CD14-positive monocyte (primary cell): ENCODE data around the gene PPM1H. TPM values are rescaled to one million over a fixed set of nuclear protein-coding genes. Genes with fewer than 3 reads are reported as not detected.

Source experiments
- DNase-seq, 3 donors: peaks; one replicate each; pipeline ENCODE4 v3.0.0-alpha.2; 2011 to 2022
- H2AFZ ChIP-seq: 2 replicates; pipeline ENCODE4 v1.6.0; 2012; ENCODE audit warnings: mild to moderate bottlenecking, low read depth, low read length, inconsistent platforms; ENCODE audit not compliant: insufficient read depth, poor library complexity, severe bottlenecking
- H3K27ac ChIP-seq, 2 donors: 1 replicate in 1 of 2; 2 replicates in 1 of 2; pipeline ENCODE4 v1.5.1; 2012 to 2013; ENCODE audit warnings: low read length in 2 of 2, control low read depth in 1 of 2, inconsistent platforms in 1 of 2, low read depth in 1 of 2, mild to moderate bottlenecking in 1 of 2
- H3K27me3 ChIP-seq, 2 donors: one replicate each; pipeline versions ENCODE4 v1.6.0 to v1.6.1; 2011 to 2013; ENCODE audit warnings: low read length in 2 of 2; ENCODE audit not compliant: control insufficient read depth in 2 of 2, insufficient read depth in 2 of 2
- H3K36me3 ChIP-seq, 2 donors: replicated peaks in 1 of 2; 1 replicate in 1 of 2; 2 replicates in 1 of 2; pipeline versions ENCODE4 v1.5.1 to v1.6.1; 2012 to 2013; ENCODE audit warnings: low read length in 2 of 2, control low read depth in 1 of 2, inconsistent platforms in 1 of 2, mild to moderate bottlenecking in 1 of 2; ENCODE audit not compliant: insufficient read depth in 2 of 2, control insufficient read depth in 1 of 2
- H3K4me1 ChIP-seq, 2 donors: 1 replicate in 1 of 2; 2 replicates in 1 of 2; pipeline versions ENCODE4 v1.5.1 to v1.6.1; 2012 to 2013; ENCODE audit warnings: low read length in 2 of 2, control low read depth in 1 of 2, inconsistent platforms in 1 of 2, mild to moderate bottlenecking in 1 of 2, moderate library complexity in 1 of 2; ENCODE audit not compliant: insufficient read depth in 2 of 2, control insufficient read depth in 1 of 2
- H3K4me2 ChIP-seq: replicated peaks from 2 replicates; pipeline ENCODE3; 2012; ENCODE audit warnings: low read length, moderate library complexity, mild to moderate bottlenecking; ENCODE audit not compliant: poor library complexity, severe bottlenecking; ENCODE audit errors: extremely low read depth
- H3K4me3 ChIP-seq, 3 experiments: fragments of 200-600 bp in 1 of 3; sonication (generic) in 1 of 3; replicated peaks in 1 of 3; 1 replicate in 2 of 3; 2 replicates in 1 of 3; pipeline ENCODE4 v1.5.1; 2011 to 2013; ENCODE audit warnings: low read length in 3 of 3, mild to moderate bottlenecking in 3 of 3, control low read depth in 2 of 3, low read depth in 2 of 3, inconsistent platforms in 1 of 3, moderate library complexity in 1 of 3
- H3K79me2 ChIP-seq: 2 replicates; pipeline ENCODE4 v1.6.0; 2012; ENCODE audit warnings: mild to moderate bottlenecking, control low read depth, inconsistent platforms, low read length, moderate library complexity; ENCODE audit not compliant: insufficient read depth
- H3K9ac ChIP-seq: 2 replicates; pipeline ENCODE4 v1.6.0; 2017; ENCODE audit warnings: low read length, mild to moderate bottlenecking; ENCODE audit not compliant: insufficient read depth, poor library complexity, severe bottlenecking
- H3K9me3 ChIP-seq, 2 donors: replicated peaks in 1 of 2; 1 replicate in 1 of 2; 2 replicates in 1 of 2; pipeline versions ENCODE4 v1.5.1 to v1.6.1; 2012 to 2013; ENCODE audit warnings: low read length in 2 of 2, control low read depth in 1 of 2; ENCODE audit not compliant: control insufficient read depth in 1 of 2, insufficient read depth in 1 of 2
- H4K20me1 ChIP-seq: 2 replicates; pipeline ENCODE4 v1.6.0; 2012; ENCODE audit warnings: mild to moderate bottlenecking, low read length, control low read depth, moderate library complexity; ENCODE audit not compliant: insufficient read depth
- H3K27ac Mint-ChIP-seq, 7 donors: one replicate each; pipeline ENCODE4 v1.8.0; 2020; ENCODE audit warnings: mild to moderate bottlenecking in 7 of 7, mixed read lengths in 7 of 7, moderate library complexity in 6 of 7, inconsistent platforms in 2 of 7
- H3K27me3 Mint-ChIP-seq, 3 donors: one replicate each; pipeline ENCODE4 v1.8.0; 2021 to 2022; ENCODE audit warnings: low read depth in 3 of 3, mild to moderate bottlenecking in 3 of 3, mixed read lengths in 3 of 3, moderate library complexity in 3 of 3, inconsistent platforms in 1 of 3
- H3K36me3 Mint-ChIP-seq, 2 donors: one replicate each; pipeline ENCODE4 v1.8.0; 2020; ENCODE audit warnings: mixed read lengths in 2 of 2, inconsistent platforms in 1 of 2, mild to moderate bottlenecking in 1 of 2
- H3K4me1 Mint-ChIP-seq: one replicate; pipeline ENCODE4 v1.8.0; 2020; ENCODE audit warnings: mild to moderate bottlenecking, mixed read lengths
- H3K4me3 Mint-ChIP-seq, 2 donors: one replicate each; pipeline ENCODE4 v1.8.0; 2020; ENCODE audit warnings: mild to moderate bottlenecking in 2 of 2, mixed read lengths in 2 of 2, moderate library complexity in 1 of 2
- H3K9me3 Mint-ChIP-seq, 7 donors: one replicate each; pipeline ENCODE4 v1.8.0; 2020 to 2022; ENCODE audit warnings: mixed read lengths in 7 of 7, mild to moderate bottlenecking in 6 of 7, moderate library complexity in 6 of 7, inconsistent platforms in 2 of 7
- CTCF ChIP-seq: fragments of 200-600 bp; IDR thresholded peaks from one replicate; pipeline ENCODE4 v1.8.0; 2022; ENCODE audit warnings: antibody characterized with exemption, mild to moderate bottlenecking
- WGBS: methylation state at CpG from one replicate; pipeline ENCODE4 v1.1.5; 2013; ENCODE audit warnings: missing lambda C conversion rate; ENCODE audit not compliant: insufficient coverage; 5-methylcytosine and 5-hydroxymethylcytosine counted together
- intact Hi-C, 2 donors: fragments of 100-400 bp; cut with micrococcal nuclease; formaldehyde crosslinking; loops; one replicate each; pipeline versions ENCODE4 v1.15.0 to v1.15.1; 2023
- polyA plus RNA-seq, 3 donors: library from polyadenylated mRNA; depleted of rRNA in 1 of 3; unstranded in 2 of 3; stranded (reverse) in 1 of 3; fragments of 300-500 nt in 2 of 3; fragments of >200 nt in 1 of 3; fragmentation: Illumina TruSeq in 2 of 3; gene quantifications; 1 replicate in 2 of 3; 2 replicates in 1 of 3; pipeline ENCODE4 v1.2.3, GENCODE V29; 2012 to 2021

PPM1H gene
- polyA plus RNA-seq, 3 donors = 1.5 to 2.8 (median 1.9) TPM

GRCh38 chr12:62862259-62862881 is 72.6 kb downstream of the PPM1H start:
- Histone ChIP-seq H3K4me2 (no peak overlapping the region), H4K20me1 (no peaks in the 10 kb centered on the region), H3K27ac (no peak overlapping the region), H3K36me3 (no peaks in the 10 kb centered on the region), H3K9me3 (no peaks in the 10 kb centered on the region), H3K27me3 (no peaks in the 10 kb centered on the region), H3K79me2 (no peaks in the 10 kb centered on the region), H3K4me3 (no peak overlapping the region), H2AFZ (no peak overlapping the region), H3K9ac (no peak overlapping the region), H3K4me1 (peaks cover 11% of the 10 kb centered on the region in 2 donors)
- Mint-ChIP-seq H3K4me3 (no peak overlapping the region), H3K27me3 (no peaks in the 10 kb centered on the region), H3K4me1 (peaks cover 21% of the 10 kb centered on the region), H3K27ac (peak overlapping the region in 1 of 7 donors; percentile 44), H3K9me3 (peaks cover 0 to 2% (median 0%) of the 10 kb centered on the region in 7 donors), H3K36me3 (no peaks in the 10 kb centered on the region)
- TF ChIP-seq CTCF = no peak
- 90% methylated on average over 2 of the region's 2 CpGs for WGBS
- no peak for DNase-seq
- intact Hi-C loops = no loop called here

GRCh38 chr12:62861586-62861985 is 73.4 kb downstream of the PPM1H start:
- H2AFZ ChIP-seq = no peak overlapping the region
- TF ChIP-seq CTCF = no peak
- no peak for DNase-seq
- H3K4me3 Mint-ChIP-seq = no peak overlapping the region
- no peaks in the 10 kb centered on the region for H3K27me3 Mint-ChIP-seq
- H3K4me1 Mint-ChIP-seq = peaks cover 21% of the 10 kb centered on the region
- no peaks in the 10 kb centered on the region for H3K36me3 Mint-ChIP-seq
- H3K4me2 ChIP-seq = no peak overlapping the region
- H3K27ac ChIP-seq = no peak overlapping the region
- no peak overlapping the region for H3K9ac ChIP-seq
- no peak overlapping the region for H3K4me3 ChIP-seq
- H4K20me1 ChIP-seq = no peaks in the 10 kb centered on the region
- H3K36me3 ChIP-seq = no peaks in the 10 kb centered on the region
- no peaks in the 10 kb centered on the region for H3K9me3 ChIP-seq
- WGBS = 70% methylated on average over 1 of the region's 4 CpGs
- intact Hi-C loops = no loop called here
- H3K27me3 ChIP-seq = no peaks in the 10 kb centered on the region
- H3K27ac Mint-ChIP-seq = peak overlapping the region in 1 of 7 donors; percentile 13
- no peaks in the 10 kb centered on the region for H3K79me2 ChIP-seq
- H3K4me1 ChIP-seq = peaks cover 11% of the 10 kb centered on the region in 2 donors
- peaks cover 0 to 2% (median 0%) of the 10 kb centered on the region in 7 donors for H3K9me3 Mint-ChIP-seq
